GM21367 (cell line): ENCODE data around the gene GJD3.
"Not testable (repeated sequence)": the region's sequence is repeated elsewhere in the genome, so short reads cannot be mapped to it uniquely, and the experiment has no call there.

Experiments
- ATAC-seq: cut with Tn5 transposase; IDR thresholded peaks from one replicate; pipeline ENCODE4 v1.9.1; 2021; ENCODE audit not compliant: unreplicated experiment

Gene GJD3, protein sequence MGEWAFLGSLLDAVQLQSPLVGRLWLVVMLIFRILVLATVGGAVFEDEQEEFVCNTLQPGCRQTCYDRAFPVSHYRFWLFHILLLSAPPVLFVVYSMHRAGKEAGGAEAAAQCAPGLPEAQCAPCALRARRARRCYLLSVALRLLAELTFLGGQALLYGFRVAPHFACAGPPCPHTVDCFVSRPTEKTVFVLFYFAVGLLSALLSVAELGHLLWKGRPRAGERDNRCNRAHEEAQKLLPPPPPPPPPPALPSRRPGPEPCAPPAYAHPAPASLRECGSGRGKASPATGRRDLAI

DNA sequence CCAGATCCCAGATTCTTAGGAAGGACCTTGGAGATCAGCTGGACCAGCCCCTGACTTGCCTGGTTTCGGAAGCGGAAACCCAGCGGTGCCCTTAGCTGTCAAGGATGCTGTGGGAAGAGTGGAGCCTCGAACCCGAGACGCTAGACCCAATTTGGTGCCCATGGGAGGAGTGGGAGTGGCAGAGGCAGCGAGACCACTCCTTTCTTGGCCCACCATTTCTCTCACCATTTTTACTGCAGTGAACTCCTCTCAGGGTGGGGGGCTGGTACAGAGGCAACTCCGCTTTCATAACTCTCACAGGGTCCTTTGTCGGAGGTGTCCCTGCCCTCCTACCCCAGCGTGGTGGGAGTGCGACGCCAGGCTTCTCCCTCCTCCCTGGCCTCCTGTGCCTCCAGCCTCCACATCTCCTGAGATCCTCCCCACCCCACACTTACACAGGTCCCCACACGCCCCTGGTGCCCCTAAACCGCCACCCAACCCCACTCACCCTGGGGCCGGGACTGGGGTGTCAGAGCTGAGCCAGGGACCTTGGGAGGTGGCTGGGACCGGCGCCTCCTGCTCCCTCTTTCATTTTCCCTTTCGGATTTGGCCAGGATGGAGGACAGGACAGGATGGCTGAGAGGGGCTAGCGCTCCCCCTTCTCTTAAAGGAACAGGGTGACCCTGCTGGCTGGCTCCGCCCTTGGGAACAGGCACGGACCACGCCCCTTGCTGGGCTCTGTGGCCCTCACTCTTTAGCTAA is at the start of gene GJD3:
TSS of gene GJD3 (minus strand) at position 617 of the 741 bp plus-strand sequence. CDS start 922 bp downstream, outside the sequence.
- ATAC-seq = no peak

DNA sequence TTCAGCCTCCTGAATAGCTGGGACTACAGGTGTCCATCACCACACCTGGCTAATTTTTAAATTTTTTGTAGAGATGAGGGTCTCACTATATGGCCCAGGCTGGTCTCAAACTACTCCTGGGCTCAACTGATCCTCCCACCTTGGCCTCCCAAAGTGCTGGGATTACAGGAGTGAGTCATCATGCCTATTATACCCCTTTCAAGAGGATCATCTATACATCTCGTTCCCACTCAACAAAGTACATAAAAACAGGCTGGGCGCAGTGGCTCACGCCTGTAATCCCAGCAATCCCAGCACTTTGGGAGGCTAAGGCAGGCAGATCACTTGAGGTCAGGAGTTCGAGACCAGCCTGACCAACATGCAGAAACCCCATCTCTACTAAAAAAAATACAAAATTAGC is 49.8 kb upstream of the GJD3 start:
- not testable (repeated sequence) for ATAC-seq

DNA sequence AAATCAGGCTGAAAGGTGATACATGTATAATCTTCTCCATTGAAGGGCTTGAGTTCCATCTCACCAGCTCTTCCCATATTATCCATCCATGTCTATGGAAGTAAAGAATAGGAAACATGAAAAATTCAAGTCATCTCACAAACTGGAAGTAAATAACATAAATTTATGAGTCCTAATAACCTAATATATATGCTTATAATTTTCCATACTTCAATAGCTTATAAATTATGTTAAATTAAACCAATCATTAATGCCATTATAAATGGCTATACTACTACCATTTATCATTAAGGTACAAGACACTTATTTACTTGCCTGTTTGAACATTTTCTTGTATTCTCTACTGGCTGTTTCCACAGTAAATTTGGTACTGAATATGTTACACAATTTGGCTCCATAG is 48.3 kb upstream of the GJD3 start:
- no peak for ATAC-seq

DNA sequence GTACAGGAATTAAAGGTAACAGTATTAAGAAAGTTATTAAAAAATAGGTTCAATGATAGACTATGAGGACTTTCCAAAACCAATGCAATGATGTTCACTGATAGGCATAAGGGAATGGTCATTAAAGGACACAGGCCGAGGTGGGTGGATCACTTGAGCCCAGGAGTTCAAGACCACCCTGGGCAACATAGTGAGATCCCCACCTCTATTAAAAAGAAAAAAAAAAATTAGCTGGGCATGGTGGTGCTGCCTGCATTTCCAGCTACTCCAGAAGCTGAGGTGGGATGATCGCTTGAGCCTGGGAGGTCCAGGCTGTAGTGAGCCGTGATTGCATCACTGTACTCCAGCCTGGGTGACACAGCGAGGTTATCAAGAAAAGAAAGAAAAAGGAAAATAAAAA is 47.3 kb upstream of the GJD3 start:
- ATAC-seq = no peak

DNA sequence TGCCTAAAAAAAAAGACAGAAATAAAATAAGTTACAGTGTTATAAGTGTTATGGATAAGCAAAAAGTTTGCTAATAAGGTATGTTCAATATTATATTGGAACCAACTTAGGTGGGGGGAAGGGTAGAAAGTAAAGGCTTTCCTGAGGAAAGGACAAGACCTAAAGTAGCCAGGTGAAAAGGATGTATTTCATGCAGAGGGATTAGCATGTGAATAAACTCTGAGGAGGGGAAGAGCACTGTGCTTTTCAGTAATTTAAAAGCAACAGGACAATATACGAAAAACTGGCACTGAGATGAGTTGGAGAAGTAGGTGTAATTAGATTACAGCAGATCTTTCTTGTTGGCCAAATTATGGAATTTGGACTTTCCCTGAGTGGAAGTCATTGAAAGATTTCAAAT is 45.5 kb upstream of the GJD3 start:
- no peak for ATAC-seq

DNA sequence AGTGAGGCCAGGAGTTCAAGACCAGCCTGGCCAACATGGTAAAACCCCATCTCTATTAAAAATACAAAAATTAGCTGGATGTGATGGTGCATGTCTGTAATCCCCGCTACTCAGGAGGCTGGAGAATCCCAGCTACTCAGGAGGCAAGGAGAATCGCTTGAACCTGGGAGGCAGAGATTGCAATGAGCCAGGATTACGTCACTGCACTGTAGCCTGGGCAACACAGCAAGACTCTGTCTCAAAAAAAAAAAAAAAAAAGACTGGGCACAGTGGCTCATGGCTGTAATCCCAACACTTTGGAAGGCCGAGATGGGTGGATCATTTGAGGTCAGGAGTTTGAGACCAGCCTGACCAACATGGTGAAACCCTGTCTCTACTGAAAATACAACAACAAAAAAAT is 45.0 kb upstream of the GJD3 start:
- ATAC-seq = not testable (repeated sequence)

DNA sequence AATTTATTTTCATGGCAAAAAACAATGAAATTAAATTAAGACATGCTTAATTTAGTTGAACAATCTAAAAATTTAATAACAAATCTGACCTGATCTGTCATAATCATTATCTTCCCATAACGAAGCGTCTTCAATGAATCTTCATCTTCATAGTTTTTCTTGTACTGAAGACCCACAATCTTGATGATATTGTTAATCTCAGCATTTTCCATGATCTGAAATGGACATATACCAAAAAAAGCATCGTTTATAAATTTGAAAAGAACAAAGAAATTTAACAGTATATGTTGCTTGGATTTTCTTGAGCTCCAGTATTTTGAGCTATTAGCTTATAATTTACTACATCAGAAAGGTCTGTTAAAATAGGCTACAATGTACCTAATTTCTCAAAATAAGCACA is 42.9 kb upstream of the GJD3 start:
- ATAC-seq = no peak

DNA sequence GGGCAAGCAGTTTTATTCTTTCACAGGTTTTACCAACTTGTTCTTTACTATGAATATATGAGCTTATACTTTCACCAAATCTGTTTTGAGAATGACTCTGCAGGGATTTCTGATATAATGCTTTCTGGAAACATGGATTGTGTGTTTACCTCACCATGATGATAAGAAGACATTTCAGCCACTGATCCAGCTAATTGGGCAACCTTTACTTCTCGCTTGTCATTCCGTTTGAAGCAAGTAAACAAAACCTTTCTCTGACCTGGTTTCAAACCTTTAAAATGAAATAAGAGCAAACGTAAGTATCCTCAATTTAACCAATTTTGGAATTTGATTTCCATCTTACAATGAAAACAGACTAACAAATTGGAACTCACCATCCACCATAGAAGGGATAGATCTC is 39.5 kb upstream of the GJD3 start:
- ATAC-seq = no peak

DNA sequence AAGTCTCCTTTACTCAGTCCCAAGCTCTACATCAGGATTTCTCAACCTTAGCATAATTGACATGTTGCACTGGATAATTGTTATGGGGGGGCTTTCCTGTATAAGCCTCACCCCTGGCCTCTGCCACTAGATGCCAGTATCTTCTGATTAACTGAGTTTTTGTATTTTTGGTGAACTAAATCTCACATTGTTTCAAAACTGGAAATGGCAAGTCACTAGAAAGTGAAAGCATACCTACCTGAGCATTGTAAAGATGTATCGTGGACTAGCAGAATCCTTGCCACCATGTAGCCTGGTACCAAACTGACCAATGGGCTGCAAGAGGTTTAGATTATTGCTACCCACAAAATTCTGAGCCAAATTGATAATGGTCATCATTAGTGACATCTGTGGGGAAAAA is 38.1 kb upstream of the GJD3 start:
- no peak for ATAC-seq

DNA sequence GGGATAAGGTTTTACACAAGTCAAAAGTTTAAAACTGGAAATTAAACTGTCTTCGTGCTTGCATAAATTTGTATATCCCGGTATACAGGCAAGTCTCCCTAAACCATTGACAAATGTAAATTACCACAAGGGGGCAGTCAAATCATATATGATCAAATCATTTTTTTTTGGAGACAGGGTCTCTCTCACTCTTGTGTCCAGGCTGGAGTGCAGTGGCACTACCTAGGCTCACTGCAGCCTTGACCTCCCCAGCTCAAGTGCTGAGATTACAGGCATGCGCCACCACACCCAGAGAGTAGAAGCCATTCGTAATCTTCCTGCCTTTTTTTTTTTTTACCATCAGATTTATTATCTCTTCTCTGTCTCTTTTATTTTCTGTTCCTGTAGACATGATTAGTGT is 34.6 kb upstream of the GJD3 start:
- ATAC-seq = no peak

DNA sequence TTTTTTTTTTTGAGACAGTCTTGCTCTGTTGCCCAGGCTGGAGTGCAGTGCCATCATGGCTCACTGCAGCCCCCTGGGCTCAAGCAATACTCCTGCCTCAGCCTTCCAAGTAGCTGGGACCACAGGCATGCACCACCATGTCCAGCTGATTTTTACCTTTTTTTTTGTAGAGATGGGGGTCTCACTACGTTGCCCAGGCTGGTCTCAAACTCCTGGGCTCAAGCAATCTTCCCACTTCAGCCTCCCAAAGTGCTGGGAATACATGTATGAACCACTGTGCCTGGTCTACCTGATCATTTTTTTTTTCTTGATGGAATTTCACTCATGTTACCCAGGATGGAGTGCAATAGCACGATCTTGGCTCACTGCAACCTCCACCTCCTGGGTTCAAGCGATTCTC is 22.0 kb upstream of the GJD3 start:
- ATAC-seq = not testable (repeated sequence)

DNA sequence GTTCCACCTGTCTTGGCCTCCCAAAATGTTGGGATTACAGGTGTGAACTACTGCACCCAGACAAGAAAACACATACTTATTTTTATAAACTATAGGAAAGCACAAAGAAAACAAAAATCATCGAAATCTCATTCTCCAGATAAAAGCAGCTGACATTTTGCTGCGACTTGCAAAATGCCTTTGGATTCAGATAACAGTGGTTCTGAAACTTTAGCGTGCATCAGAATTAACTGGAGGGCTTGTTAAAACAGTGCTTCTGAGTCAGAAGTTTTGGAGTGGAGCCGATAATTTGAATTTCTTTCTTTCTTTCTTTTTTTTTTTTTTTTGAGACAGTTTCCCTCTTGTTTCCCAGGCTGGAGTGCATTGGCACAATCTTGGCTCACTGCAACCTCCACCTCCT is 17.7 kb upstream of the GJD3 start:
- no peak for ATAC-seq

DNA sequence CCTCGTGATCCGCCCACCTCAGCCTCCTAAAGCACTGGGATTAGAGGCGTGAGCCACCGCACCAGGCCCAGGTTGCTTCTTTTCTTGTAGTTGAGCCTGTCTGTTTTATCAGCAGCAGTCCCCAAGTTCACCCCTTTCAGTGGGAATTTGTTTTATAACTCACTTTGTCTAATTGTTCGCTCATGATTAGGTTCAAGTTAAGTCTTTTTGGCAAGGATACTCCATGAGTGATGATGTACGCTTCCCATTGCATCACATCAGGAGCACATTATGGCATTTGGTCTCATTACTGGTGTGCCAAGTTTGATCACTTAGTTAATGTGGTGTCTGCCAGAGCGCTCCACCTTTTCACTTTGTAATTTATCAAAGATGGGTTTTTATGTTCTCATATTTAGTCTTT is 14.4 kb upstream of the GJD3 start:
- ATAC-seq = no peak

DNA sequence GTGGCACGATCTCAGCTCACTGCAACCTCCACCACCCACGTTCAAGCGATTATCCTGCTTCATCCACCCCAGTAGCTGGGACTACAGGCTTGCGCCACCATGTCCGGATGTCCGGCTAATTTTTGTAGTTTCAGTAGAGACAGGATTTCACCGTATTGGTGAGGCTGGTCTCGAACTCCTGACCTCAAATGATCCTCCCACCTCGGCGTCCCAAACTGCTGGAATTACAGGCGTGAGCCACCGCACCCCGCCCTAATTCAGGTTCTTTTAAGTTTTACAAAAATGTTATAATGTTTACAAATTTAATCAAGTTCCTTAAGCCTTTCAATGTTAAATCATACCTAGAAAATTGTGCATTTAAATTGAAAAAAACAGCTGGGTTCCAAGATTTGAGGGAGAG is 13.3 kb upstream of the GJD3 start:
- ATAC-seq = no peak

DNA sequence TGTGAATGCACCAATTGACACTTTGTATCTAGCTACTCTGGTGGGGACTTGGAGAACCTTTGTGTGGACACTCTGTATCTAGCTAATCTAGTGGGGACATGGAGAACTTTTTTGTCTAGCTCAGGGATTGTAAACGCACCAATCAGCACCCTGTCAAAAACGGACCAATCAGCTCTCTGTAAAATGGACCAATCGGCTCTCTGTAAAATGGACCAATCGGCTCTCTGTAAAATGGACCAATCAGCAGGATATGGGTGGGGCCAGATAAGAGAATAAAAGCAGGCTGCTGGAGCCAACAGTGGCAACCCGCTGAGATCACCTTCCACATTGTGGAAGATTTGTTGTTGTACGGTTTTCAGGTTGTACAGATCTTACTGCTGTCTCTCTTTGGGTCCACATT is 12.0 kb upstream of the GJD3 start:
- ATAC-seq = not testable (repeated sequence)

DNA sequence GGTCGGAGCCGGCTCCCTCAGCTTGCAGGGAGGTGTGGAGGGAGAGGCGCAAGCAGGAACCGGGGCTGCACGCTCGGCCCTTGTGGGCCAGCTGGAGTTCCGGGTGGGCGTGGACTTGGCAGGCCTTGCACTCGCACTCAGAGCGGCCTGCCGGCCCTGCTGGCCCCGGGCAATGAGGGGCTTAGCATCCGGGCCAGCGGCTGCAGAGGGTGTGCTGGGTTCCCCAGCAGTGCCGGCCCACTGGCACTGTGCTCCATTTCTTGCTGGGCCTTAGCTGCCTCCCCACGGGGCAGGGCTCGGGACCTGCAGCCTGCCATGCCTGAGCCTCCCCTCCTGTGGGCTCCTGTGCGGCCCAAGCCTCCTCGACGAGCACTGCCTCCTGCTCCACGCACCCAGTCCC is 11.2 kb upstream of the GJD3 start:
- ATAC-seq = not testable (repeated sequence)

DNA sequence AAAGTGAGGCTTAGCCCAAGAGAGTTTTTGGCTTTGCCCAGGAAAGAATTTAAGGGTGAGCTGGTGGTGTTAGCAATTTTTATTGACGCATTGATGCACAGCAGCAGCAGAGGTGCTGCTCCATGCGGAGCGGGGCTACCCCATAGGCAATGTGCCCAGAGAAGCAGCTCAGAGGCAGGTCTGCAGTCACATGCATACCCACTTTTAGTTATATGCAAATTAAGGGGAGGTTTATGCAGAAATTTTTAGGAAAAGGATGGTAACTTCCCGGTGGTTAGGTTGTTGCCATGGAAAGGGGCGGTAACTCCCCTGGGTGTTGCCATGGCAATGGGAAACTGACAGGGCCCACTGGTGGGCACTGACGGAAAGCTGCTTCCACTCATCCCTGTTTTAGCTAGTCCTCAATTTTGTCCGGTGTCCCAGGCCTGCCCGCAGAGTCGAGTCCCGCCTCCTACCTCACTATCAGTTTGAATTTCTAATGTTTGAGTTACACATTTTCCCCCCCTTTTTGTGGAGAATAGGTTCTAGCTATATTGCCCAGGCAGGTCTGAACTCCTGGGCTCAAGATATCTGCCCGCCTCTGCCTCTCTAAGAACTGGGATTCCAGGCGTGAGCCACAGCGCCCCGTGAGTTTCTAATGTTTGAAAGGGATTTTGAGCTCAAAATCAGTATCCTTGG is 10.4 kb upstream of the GJD3 start:
- no peak for ATAC-seq

DNA sequence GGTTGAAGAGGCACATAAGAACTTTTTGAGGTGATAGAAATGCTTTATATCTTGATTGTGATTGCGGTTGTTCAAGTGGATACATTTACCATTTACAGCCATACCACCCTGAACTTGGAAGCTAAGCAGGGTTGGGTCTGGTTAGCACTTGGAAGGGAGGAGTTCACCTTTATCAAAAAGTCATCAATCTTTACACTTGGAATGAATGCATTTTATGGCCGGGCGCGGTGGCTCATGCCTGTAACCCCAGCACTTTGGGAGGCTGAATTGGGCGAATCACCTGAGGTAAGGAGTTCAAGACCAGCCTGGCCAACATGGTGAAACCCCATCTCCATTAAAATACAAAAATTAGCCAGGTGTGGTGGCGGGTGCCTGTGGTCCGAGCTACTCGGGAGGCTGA is 9.5 kb upstream of the GJD3 start:
- ATAC-seq = no peak

DNA sequence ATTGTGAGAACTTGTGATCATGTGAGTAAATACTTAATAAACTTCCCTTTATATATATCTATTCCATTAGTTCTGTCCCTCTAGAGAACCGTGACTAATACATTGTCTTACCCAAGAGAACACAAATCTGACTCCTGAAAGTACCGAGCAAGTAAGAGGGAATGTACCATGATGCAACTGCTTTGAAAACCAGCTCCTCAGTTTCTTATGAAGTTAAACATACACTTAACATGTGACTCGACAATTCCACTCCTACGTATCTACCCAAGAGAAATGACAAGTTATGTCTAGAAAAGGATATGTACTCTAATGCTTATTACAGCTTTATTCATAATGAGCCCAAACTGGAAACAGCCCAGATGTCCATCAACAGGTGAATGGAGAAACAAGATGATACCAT is 8.8 kb upstream of the GJD3 start:
- ATAC-seq = no peak

DNA sequence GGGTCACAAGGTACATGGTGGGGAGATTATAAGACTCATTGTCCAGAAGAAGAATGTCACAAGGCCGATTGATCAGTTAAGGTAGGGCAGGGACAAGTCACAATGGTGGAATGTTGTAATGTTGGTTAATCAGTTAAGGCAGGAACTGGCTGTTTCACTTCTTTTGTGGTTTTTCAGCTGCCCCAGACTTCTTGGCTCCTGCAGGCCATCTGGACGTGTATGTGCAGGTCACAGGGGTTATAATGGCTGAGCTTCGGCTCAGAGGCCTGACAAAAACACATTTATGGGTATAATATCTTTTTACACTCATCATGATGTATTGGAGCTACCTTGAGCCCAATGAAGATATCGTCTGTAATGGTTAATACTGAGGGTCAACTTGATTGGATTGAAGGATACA is 8.1 kb upstream of the GJD3 start:
- ATAC-seq = not testable (repeated sequence)

DNA sequence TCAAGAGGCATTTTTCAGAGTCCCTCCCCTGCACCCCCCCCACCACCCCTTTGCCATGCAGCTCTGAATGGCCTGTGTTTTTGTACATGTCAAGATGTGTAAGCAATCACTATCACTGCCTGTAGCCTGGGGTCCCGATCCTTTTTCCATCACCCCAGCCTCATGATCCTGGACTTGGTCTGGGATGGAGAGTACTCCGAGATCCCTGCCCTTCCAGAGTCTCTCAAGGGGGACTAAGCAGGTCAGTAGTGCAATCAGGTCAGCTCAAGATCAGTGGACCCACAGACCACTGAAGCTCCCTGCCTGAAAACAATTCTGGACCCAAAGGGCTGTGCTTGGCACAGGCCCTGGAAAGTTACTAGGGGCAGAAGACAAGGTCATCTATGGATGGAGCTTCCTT is 7.5 kb upstream of the GJD3 start:
- no peak for ATAC-seq

DNA sequence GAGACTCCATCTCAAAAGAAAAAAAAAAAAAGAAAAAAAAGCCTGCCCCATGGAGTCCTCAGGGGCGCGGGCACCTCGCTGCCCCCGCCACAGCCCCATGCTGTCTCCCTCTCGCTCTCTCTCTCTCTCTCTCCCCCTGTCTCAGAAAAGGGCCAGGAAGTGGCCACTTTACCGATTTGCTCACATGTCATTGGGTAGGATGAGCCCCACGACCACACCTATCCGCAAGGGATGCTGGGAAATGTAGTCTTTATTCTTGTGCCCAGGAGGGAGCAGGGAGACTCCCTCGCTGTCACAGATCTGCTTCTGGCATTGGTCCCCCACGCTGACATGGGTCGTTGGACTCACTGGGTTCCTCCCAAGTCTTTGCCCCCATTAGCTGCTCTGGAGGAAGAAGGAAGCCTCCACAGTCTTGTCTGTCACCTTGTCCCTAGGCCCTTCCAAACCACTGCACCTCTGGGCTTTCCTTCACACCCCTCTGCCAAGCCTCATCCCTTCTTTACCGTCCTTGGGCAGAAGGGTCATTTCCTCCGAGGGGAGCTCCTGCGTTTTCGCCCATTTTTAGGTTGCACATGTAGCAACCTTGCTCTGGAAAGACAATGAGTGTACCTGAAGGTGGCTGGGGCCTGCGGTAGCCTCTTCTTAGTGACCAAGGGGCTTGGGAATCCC is 6.9 kb upstream of the GJD3 start:
- no peak for ATAC-seq
